Retinal pigment epithelial cell (primary cell): ENCODE measurements around the gene SPECC1L.

Experiments
- DNase-seq: peaks from one replicate; pipeline ENCODE4 v3.0.0-alpha.2; 2010; ENCODE audit warnings: low read depth
- H3K4me3 ChIP-seq: 2 replicates; pipeline ENCODE4 v1.5.1; 2011; ENCODE audit warnings: mild to moderate bottlenecking, low read length, control low read depth, moderate library complexity
- CTCF ChIP-seq: conservative IDR thresholded peaks from 2 replicates; pipeline ENCODE4 v1.5.1; 2011; ENCODE audit warnings: low read depth, low read length, control low read depth, inconsistent platforms

Gene SPECC1L

GRCh38 chr22:24409707-24410106 is 139.1 kb downstream of the SPECC1L start:
- no peak for DNase-seq
- no peak overlapping the region for H3K4me3 ChIP-seq
- no peak for TF ChIP-seq CTCF

GRCh38 chr22:24410110-24410856 is 139.7 kb downstream of the SPECC1L start:
- no peak for TF ChIP-seq CTCF
- DNase-seq, result no peak
- no peak overlapping the region for H3K4me3 ChIP-seq

- no peak for DNase-seq
- no peak overlapping the region for H3K4me3 ChIP-seq
- no peak for TF ChIP-seq CTCF
Observed at GRCh38 chr22:24411256-24412004, 140.8 kb downstream of the SPECC1L start.

GRCh38 chr22:24412274-24412673 is 141.6 kb downstream of the SPECC1L start:
- no peak for TF ChIP-seq CTCF
- no peak overlapping the region for H3K4me3 ChIP-seq
- no peak for DNase-seq

- no peak for TF ChIP-seq CTCF
- no peak for DNase-seq
- H3K4me3 ChIP-seq, result no peak overlapping the region
Observed at GRCh38 chr22:24413271-24413670, 142.6 kb downstream of the SPECC1L start.

GRCh38 chr22:24413736-24414385 is 143.2 kb downstream of the SPECC1L start:
- DNase-seq, result no peak
- no peak overlapping the region for H3K4me3 ChIP-seq
- no peak for TF ChIP-seq CTCF

- no peak for TF ChIP-seq CTCF
- no peak for DNase-seq
- no peak overlapping the region for H3K4me3 ChIP-seq
Observed at GRCh38 chr22:24414523-24414922, 143.9 kb downstream of the SPECC1L start.
